ENCODE data around the gene PSMD12. TPM values are rescaled to one million over a fixed set of nuclear protein-coding genes. Genes with fewer than 3 reads are reported as not detected.

PSMD12 gene
- total and polyA plus RNA-seq, 2 donors (not counting 3 experiments of a cell fraction or from before 2014, with no cell fraction given) = 14.1 to 73.0 TPM

DNA sequence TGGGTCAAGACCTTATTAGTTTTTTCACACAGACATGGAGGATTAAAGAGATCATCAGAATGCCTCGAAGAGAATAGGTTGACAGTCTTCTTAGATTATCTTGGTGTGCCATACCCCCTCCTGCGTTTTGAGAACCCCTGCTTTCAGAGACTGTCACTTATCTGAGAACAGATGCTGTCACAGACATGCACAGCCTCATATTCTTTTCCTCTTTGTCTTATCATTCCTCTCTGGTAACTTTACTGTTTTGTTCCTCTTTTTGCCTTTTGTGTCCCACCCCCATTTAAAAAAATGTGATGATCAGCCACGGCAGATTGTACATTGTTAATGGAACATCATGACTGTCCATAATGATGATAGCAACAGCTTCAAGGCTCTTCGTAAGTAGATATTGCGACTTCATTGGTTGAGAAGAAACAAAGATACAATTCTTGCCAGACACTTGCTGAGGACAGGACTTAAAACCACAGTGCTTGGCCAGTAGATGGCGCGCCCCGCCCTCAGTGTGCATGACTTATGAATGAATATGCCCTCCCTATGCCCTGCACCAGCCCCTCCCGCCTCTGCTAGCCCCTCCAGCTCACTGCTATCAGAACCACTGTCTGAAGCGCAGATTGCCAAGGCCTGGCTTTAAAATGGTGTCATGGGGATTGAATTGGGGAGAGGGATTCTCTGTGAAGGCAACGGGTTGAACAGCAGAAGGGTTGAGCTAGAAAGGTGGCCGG is 8.1 kb upstream of the PSMD12 start:
- Histone ChIP-seq H3K79me2 (ENCODE audit: control insufficient read depth, insufficient read depth, low read length) (no peaks in the 10 kb centered on the region), H3K4me2 (ENCODE audit: insufficient read depth, low read length) (peak overlapping the region; percentile 21), H2AFZ (ENCODE audit: low read depth, low read length) (peak overlapping the region; percentile 76), H3K9ac (replicated peaks; ENCODE audit: extremely low read depth, insufficient read depth, low read length) (no peak overlapping the region), H4K20me1 (replicated peaks; ENCODE audit: control insufficient read depth, extremely low read depth, insufficient read depth, low read length) (no peaks in the 10 kb centered on the region), H3K27me3 (ENCODE audit: control insufficient read depth in 2 of 2, insufficient read depth in 2 of 2, low read length in 2 of 2) (no peaks in the 10 kb centered on the region), H3K4me1 (ENCODE audit: control insufficient read depth, extremely low read depth, insufficient read depth, low read length) (peaks cover 14% of the 10 kb centered on the region), H3K27ac (ENCODE audit: insufficient read depth, low read depth, low read length) (no peak overlapping the region), H3K4me3 (replicated peaks in 1 of 3; ENCODE audit: insufficient read depth in 1 of 3, low read depth in 1 of 3, low read length in 3 of 3) (no peak overlapping the region), H3K9me3 (replicated peaks; ENCODE audit: control insufficient read depth, insufficient read depth, low read length) (no peaks in the 10 kb centered on the region), H3K36me3 (ENCODE audit: control insufficient read depth in 2 of 2, extremely low read depth in 1 of 2, insufficient read depth in 2 of 2, low read length in 2 of 2) (no peaks in the 10 kb centered on the region), H3K9me1 (replicated peaks; ENCODE audit: control insufficient read depth, extremely low read depth, insufficient read depth, low read length) (no peaks in the 10 kb centered on the region)
- FAIRE-seq (peak; percentile 91), DNase-seq (ENCODE audit: low read depth, low spot score) (peak; percentile 88)
- no TSS peak for BruUV-seq (replicated peaks)
- peak; percentile 83 to 87 for TF ChIP-seq CTCF (IDR thresholded peaks at IDR 0.05; ENCODE audit: extremely low read depth in 1 of 2, insufficient read depth in 1 of 2, low read depth in 1 of 2, low read length in 2 of 2)
- no peak for TF ChIP-seq POLR2A (IDR thresholded peaks at IDR 0.05; ENCODE audit: low read depth, low read length)
- ChIA-PET CTCF (interaction anchor here (0.6 to 10.9 kb wide), 37 partner anchors 8 to 450 kb away, joined by 3 to 295 read pairs (median 4); partner anchors contain the start of genes BPTF and PSMD12), POLR2A (no interaction called here)
- intact Hi-C loops (cut with micrococcal nuclease) = loop anchor here (1.0 to 5.0 kb wide), 5 partner anchors 101 to 451 kb away; partner anchors contain the start of gene BPTF
- dilution Hi-C loops (cut with MboI; ENCODE audit: extremely low pct_ligation_motif_present, low sequenced_read_pairs) = no loop called here

DNA sequence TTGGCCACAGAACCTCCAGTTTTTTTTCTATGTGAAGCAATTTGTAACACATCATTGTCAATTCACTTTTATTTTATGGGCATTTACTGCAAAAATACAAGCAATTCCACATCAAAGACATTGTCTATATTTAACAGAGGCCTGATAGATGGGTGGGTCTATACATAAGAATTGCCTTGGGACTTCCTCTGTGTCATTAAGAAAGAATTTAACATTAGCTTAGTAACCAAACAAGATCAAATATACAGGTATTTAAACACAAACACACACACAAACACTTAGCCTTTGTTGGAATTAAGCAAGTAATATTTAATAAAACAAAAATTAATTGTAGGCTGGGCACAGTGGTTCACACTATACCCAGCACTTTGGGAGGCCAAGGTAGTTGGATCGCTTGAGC is 6.4 kb upstream of the PSMD12 start:
- CTCF ChIA-PET = interaction anchor here (1.3 to 10.9 kb wide), 5 partner anchors 10 to 316 kb away, joined by 3 to 295 read pairs (median 5); no protein-coding TSS in a partner anchor
- Histone ChIP-seq H2AFZ (ENCODE audit: low read depth, low read length) (no peak overlapping the region), H3K27me3 (ENCODE audit: control insufficient read depth in 2 of 2, insufficient read depth in 2 of 2, low read length in 2 of 2) (no peaks in the 10 kb centered on the region), H3K36me3 (ENCODE audit: control insufficient read depth in 2 of 2, extremely low read depth in 1 of 2, insufficient read depth in 2 of 2, low read length in 2 of 2) (no peaks in the 10 kb centered on the region), H3K9me3 (replicated peaks; ENCODE audit: control insufficient read depth, insufficient read depth, low read length) (no peaks in the 10 kb centered on the region), H3K4me1 (ENCODE audit: control insufficient read depth, extremely low read depth, insufficient read depth, low read length) (peaks cover 7% of the 10 kb centered on the region), H3K27ac (ENCODE audit: insufficient read depth, low read depth, low read length) (no peak overlapping the region), H3K79me2 (ENCODE audit: control insufficient read depth, insufficient read depth, low read length) (no peaks in the 10 kb centered on the region), H4K20me1 (replicated peaks; ENCODE audit: control insufficient read depth, extremely low read depth, insufficient read depth, low read length) (no peaks in the 10 kb centered on the region), H3K4me3 (replicated peaks in 1 of 3; ENCODE audit: insufficient read depth in 1 of 3, low read depth in 1 of 3, low read length in 3 of 3) (no peak overlapping the region), H3K4me2 (ENCODE audit: insufficient read depth, low read length) (no peak overlapping the region), H3K9me1 (replicated peaks; ENCODE audit: control insufficient read depth, extremely low read depth, insufficient read depth, low read length) (no peaks in the 10 kb centered on the region), H3K9ac (replicated peaks; ENCODE audit: extremely low read depth, insufficient read depth, low read length) (no peak overlapping the region)
- DNase-seq (ENCODE audit: low read depth, low spot score) (no peak), FAIRE-seq (no peak)
- no peak for TF ChIP-seq GATA2 (IDR thresholded peaks at IDR 0.05; ENCODE audit: insufficient read depth, insufficient read length, low read depth, low read length)
- dilution Hi-C loops (cut with MboI; ENCODE audit: extremely low pct_ligation_motif_present, low sequenced_read_pairs) (no loop called here), intact Hi-C loops (cut with micrococcal nuclease) (no loop called here)
- no TSS peak for BruUV-seq (replicated peaks)
- POLR2A ChIA-PET = no interaction called here
